22Rv1 (cell line): ENCODE results near the gene ZNF787.

Experiments
- H3K27ac ChIP-seq: fragments of 450-650 bp; 2 replicates; pipeline ENCODE4 v1.5.1; 2017
- CTCF ChIP-seq: fragments of 450-650 bp; IDR thresholded peaks from 2 replicates; pipeline ENCODE4 v1.5.1; 2017; ENCODE audit warnings: mild to moderate bottlenecking
- ZFX ChIP-seq: fragments of 450-650 bp; IDR thresholded peaks from 2 replicates; pipeline ENCODE4 v1.6.1; 2017; ENCODE audit warnings: antibody characterized with exemption, borderline replicate concordance

The ZNF787 gene

DNA sequence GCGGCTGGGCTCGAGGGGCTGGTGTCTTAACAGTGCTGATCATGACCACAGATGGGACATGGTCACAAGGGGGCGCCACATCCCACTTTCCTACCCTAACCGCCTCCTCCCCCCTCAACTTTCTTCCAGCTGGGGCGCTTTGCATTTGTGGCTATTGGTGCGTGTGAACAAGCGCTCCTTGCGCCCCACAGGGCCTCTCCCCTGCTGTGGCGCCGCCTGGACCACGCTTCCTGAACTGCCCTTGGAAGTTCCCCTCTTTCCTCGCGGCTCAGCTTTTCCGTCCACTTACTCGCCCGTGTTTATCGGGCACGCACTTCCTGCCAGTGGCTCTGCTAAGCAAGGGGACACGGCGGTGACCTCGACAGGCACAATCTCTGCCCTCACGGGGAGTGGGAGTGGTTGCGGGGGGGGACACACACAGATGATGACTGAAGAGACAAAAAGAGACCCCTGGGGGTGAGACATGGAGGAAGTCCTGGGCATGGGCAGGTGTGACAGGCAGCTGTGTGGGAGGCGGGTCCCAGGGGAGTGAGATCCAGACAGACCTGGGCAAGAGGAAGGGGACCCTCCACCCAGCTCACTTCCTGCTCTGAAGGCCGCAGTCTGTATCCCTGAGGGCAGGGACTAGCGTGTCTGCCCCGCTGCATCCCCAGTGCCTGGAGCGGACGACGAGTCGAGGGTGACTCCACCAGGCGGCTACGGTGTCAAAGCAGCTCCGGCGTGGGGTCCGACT, 40.3 kb downstream of the ZNF787 start:
- no peak overlapping the region for H3K27ac ChIP-seq
- no peak for TF ChIP-seq ZFX
- peak; percentile 42 for TF ChIP-seq CTCF

DNA sequence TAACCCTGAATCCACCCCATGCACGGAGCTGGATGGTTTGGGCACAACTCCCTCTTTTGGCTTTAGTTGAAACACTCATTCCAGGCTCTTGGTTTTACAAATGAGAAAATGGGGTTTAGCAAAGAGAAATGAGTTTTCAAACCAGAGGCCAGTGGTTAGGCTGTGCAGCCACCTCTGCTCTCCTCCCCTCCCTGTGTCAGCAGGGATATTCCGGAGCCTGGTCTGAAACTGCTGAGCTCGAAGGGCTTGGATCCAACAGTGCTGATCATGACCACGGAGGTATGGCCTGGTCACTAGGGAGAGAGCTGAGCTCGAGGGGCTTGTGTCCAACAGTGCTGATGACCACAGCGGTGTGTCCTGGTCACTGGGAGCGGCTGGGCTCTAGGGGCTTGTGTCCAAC, 41.5 kb downstream of the ZNF787 start:
- H3K27ac ChIP-seq: no peak overlapping the region
- TF ChIP-seq ZFX (no peak), CTCF (no peak)

DNA sequence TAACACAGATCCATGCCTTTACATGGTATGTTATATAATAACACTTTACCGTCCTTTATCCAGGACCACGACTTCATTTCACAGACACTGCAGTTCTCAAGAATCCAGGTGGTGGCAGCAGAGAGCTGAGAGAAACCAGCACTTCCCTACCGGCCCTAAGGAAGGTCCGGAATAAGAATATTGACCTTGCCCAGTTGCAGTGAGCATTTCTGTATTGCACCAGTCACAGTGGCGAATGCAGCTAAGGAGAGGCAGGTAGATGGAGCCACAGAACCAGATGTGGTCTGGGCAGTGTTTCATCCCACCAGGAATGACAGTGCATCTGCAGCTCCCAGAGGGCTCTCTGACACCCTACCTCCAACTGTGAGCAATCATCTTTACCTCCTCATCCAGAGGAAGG, 44.6 kb downstream of the ZNF787 start:
- H3K27ac ChIP-seq: no peak overlapping the region
- TF ChIP-seq CTCF (peak; percentile 92), ZFX (no peak)

DNA sequence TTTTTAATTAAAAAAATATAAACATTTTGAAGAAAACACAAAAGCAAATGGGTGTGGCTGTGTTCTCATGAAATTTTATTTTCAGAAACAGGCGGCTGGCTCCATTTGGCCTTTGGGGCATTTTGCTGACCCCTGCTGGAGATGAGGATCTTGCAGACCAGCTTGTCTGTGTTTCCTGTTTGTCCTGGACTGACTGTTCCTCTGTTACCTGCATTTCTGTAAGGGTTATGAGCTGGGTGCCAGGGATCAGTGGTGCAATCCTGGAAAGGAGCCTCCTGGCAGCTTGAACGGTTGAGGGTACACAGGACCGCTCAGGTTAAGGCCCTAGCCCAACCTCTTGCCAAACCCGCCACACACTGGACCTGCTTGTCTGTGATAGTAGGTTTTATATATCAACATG, 49.9 kb downstream of the ZNF787 start:
- no peak overlapping the region for H3K27ac ChIP-seq
- TF ChIP-seq ZFX (no peak), CTCF (peak; percentile 42)

GRCh38 chr19:56069642-56070041, 51.5 kb downstream of the ZNF787 start:
- TF ChIP-seq ZFX (no peak), CTCF (no peak)
- no peak overlapping the region for H3K27ac ChIP-seq

DNA sequence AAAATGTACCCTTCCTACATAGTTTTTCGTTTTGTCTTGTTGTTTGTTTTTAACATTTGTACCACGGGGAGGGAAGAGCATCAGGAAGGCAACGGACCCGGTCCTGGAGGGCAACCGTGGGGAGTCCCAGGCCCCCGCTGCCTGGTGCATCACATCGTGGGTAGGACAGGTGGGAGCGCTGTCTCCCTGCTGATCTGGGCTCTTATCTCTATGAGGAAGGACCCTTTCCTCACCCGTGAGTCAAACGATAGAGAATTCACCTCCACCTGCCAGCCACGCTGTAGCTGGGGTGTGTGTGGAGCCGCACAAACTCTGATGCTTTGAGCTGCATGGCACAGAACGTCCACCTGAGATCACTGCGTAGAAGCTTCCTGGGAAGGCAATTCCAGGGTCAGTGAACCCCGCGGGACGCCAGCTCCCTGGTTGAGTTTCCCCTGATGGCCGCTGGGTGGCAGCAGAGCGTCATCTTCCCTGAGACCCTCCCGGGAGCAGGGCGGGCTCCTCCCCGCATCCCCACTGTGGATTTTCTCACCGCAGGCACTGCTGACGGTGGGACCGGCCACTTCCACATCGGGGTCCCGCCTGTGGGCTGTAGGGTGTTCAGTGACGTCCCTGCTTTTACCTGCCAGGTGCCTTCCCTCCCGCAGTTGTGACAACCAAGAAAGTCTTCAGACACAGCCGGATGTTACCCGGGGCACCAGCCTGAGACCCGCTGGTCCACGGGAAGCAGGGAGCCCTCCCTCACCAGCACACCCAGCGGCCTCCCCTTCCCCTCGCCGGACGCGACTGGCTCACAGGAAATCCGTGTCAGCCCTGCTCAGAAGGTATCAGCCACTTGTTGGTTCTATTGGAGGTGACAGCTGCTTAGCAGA, 54.7 kb downstream of the ZNF787 start:
- TF ChIP-seq ZFX: no peak
- peak; percentile 93 for TF ChIP-seq CTCF
- no peak overlapping the region for H3K27ac ChIP-seq

GRCh38 chr19:56053596-56053995, 67.5 kb downstream of the ZNF787 start:
- TF ChIP-seq ZFX: no peak
- no peak overlapping the region for H3K27ac ChIP-seq
